Panc1 (cell line): ENCODE measurements around the gene HSBP1. TPM values are rescaled to one million over a fixed set of nuclear protein-coding genes. Genes with fewer than 3 reads are reported as not detected.

ENCODE experiments used
- ATAC-seq: fragments of 200-7000 bp; cut with Tn5 transposase; 2 replicates; pipeline ENCODE4 v1.9.1; 2020; ENCODE audit warnings: mild to moderate bottlenecking, moderate library complexity
- BruUV-seq: library from RNA; stranded (reverse); fragments of 400-500 nt; replicated peaks from 2 replicates; lab custom pipeline; 2021; lab: Mats Ljungman, UMichigan
- CTCF ChIA-PET: fragments of 300-600 bp; sonication (Branson Sonifier 250); formaldehyde crosslinking; loops from one replicate; lab custom pipeline; 2022; ENCODE audit warnings: antibody characterized with exemption; lab: Charles Lee
- POLR2A ChIA-PET: fragments of 300-600 bp; sonication (Branson Sonifier 250); formaldehyde crosslinking; loops from one replicate; lab custom pipeline; 2022; ENCODE audit warnings: antibody characterized with exemption; lab: Charles Lee
- DNase-seq: peaks from one replicate; pipeline ENCODE4 v3.0.0-alpha.2; 2010; ENCODE audit warnings: low read depth, low spot score
- H3K27ac ChIP-seq: 2 replicates; pipeline ENCODE4 v1.5.1; 2011; ENCODE audit warnings: mild to moderate bottlenecking, low read length, inconsistent platforms
- H3K27me3 ChIP-seq: fragments of 200-500 bp; sonication (Bioruptor generic); 2 replicates; pipeline ENCODE4 v1.6.0; 2014; ENCODE audit warnings: low read length, inconsistent platforms; ENCODE audit not compliant: control insufficient read depth, insufficient read depth
- H3K36me3 ChIP-seq: fragments of 200-500 bp; sonication (Bioruptor generic); 2 replicates; pipeline ENCODE4 v1.5.1; 2014; ENCODE audit warnings: inconsistent platforms, mild to moderate bottlenecking, low read length, moderate library complexity; ENCODE audit not compliant: control insufficient read depth, insufficient read depth
- H3K4me1 ChIP-seq: 2 replicates; pipeline ENCODE4 v1.5.1; 2011; ENCODE audit warnings: inconsistent platforms, mild to moderate bottlenecking, low read length, moderate library complexity; ENCODE audit not compliant: control insufficient read depth, insufficient read depth
- H3K4me3 ChIP-seq, 2 experiments: 2 replicates each; pipeline ENCODE4 v1.5.1; 2011 to 2012; ENCODE audit warnings: low read depth in 2 of 2, low read length in 2 of 2, mild to moderate bottlenecking in 2 of 2, inconsistent platforms in 1 of 2, moderate library complexity in 1 of 2
- H3K9me3 ChIP-seq: fragments of 200-500 bp; sonication (Bioruptor generic); 2 replicates; pipeline ENCODE4 v1.5.1; 2014; ENCODE audit warnings: low read depth, mild to moderate bottlenecking, inconsistent platforms, low read length, moderate library complexity; ENCODE audit not compliant: control insufficient read depth, insufficient read depth
- POLR2AphosphoS5 ChIP-seq: IDR thresholded peaks from 2 replicates; pipeline ENCODE4 v1.6.1; 2012; ENCODE audit warnings: mild to moderate bottlenecking, low read depth, low read length, moderate library complexity
- SIN3A ChIP-seq: IDR thresholded peaks from 2 replicates; pipeline ENCODE4 v1.6.1; 2012; ENCODE audit warnings: low read depth, mild to moderate bottlenecking, low read length, moderate library complexity, borderline replicate concordance; ENCODE audit not compliant: insufficient read depth
- TCF7L2 ChIP-seq: IDR thresholded peaks from 2 replicates; pipeline ENCODE4 v1.6.1; 2011; ENCODE audit warnings: mild to moderate bottlenecking, low read depth, low read length, inconsistent platforms
- in situ Hi-C: cut with HindIII; loops from 2 replicates; pipeline ENCODE4 v1.10.0; 2016; ENCODE audit warnings: low sequenced_read_pairs, low pct_unique_long_range_greater_than_20kb
- intact Hi-C: fragments of 100-400 bp; cut with micrococcal nuclease; formaldehyde crosslinking; loops from one replicate; pipeline ENCODE4 v1.10.0; 2022; ENCODE audit not compliant: unreplicated experiment
- total RNA-seq: library from RNA; stranded (reverse); gene quantifications from one replicate; pipeline ENCODE4 v1.2.1, GENCODE V29; 2021; ENCODE audit not compliant: unreplicated experiment
- TF ChIP-seq, protein P1 (sequence below), 2 experiments: IDR thresholded peaks; 2 replicates each; pipeline ENCODE4 v1.6.1; 2011 to 2012; ENCODE audit warnings: low read depth in 2 of 2, control low read depth in 1 of 2, low read length in 1 of 2, mild to moderate bottlenecking in 1 of 2, moderate library complexity in 1 of 2; ENCODE audit not compliant: insufficient read depth in 1 of 2
- TF ChIP-seq, protein P2 (sequence below): fragments of 450-650 bp; IDR thresholded peaks from 2 replicates; pipeline ENCODE4 v1.5.1; 2017; ENCODE audit warnings: mild to moderate bottlenecking

The HSBP1 gene
- total RNA-seq, 1 experiment from 2014 or later = 117 TPM

- in situ Hi-C loops (no loop called here), intact Hi-C loops (no loop called here)
- no peak for ATAC-seq
- ChIA-PET POLR2A (no interaction called here), CTCF (no interaction called here)
- no peaks in the 10 kb centered on the region for H3K36me3 ChIP-seq
- no peaks in the 10 kb centered on the region for H3K4me1 ChIP-seq
- no peaks in the 10 kb centered on the region for H3K27me3 ChIP-seq
- TF ChIP-seq TCF7L2 (no peak), SIN3A (no peak), POLR2AphosphoS5 (no peak)
- TF ChIP-seq, protein P1, sequence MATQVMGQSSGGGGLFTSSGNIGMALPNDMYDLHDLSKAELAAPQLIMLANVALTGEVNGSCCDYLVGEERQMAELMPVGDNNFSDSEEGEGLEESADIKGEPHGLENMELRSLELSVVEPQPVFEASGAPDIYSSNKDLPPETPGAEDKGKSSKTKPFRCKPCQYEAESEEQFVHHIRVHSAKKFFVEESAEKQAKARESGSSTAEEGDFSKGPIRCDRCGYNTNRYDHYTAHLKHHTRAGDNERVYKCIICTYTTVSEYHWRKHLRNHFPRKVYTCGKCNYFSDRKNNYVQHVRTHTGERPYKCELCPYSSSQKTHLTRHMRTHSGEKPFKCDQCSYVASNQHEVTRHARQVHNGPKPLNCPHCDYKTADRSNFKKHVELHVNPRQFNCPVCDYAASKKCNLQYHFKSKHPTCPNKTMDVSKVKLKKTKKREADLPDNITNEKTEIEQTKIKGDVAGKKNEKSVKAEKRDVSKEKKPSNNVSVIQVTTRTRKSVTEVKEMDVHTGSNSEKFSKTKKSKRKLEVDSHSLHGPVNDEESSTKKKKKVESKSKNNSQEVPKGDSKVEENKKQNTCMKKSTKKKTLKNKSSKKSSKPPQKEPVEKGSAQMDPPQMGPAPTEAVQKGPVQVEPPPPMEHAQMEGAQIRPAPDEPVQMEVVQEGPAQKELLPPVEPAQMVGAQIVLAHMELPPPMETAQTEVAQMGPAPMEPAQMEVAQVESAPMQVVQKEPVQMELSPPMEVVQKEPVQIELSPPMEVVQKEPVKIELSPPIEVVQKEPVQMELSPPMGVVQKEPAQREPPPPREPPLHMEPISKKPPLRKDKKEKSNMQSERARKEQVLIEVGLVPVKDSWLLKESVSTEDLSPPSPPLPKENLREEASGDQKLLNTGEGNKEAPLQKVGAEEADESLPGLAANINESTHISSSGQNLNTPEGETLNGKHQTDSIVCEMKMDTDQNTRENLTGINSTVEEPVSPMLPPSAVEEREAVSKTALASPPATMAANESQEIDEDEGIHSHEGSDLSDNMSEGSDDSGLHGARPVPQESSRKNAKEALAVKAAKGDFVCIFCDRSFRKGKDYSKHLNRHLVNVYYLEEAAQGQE (IDR thresholded peaks at IDR 0.05; ENCODE audit: insufficient read depth in 1 of 2, low read depth in 2 of 2, low read length in 1 of 2) = no peak
- TF ChIP-seq, protein P2, sequence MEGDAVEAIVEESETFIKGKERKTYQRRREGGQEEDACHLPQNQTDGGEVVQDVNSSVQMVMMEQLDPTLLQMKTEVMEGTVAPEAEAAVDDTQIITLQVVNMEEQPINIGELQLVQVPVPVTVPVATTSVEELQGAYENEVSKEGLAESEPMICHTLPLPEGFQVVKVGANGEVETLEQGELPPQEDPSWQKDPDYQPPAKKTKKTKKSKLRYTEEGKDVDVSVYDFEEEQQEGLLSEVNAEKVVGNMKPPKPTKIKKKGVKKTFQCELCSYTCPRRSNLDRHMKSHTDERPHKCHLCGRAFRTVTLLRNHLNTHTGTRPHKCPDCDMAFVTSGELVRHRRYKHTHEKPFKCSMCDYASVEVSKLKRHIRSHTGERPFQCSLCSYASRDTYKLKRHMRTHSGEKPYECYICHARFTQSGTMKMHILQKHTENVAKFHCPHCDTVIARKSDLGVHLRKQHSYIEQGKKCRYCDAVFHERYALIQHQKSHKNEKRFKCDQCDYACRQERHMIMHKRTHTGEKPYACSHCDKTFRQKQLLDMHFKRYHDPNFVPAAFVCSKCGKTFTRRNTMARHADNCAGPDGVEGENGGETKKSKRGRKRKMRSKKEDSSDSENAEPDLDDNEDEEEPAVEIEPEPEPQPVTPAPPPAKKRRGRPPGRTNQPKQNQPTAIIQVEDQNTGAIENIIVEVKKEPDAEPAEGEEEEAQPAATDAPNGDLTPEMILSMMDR = no peak
- no TSS peak for BruUV-seq
- H3K9me3 ChIP-seq = no peaks in the 10 kb centered on the region
- H3K4me3 ChIP-seq = no peak overlapping the region
- no peak for DNase-seq
- no peak overlapping the region for H3K27ac ChIP-seq
Observed at GRCh38 chr16:83849421-83849820, 41.6 kb downstream of the HSBP1 start.

DNA sequence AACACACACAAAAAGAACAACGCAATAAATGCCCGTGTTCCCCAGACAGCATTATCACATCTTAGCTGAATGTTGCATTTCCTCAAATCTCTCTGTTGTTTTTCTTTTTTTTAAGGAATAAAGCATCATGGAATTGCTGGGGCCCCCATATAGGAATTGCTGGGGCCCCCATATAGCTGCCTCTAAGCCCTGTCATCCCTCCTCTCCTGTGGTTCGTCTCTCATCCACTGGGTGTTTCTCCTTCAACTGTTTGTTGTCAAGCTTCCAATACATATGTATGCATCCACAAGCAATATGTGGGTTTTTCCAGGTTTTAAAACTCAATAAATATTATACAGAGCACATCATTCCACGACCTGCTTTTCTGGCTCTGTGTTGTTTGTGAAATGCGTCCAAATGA lies 43.2 kb downstream of the HSBP1 start:
- ATAC-seq (no peak), DNase-seq (no peak)
- H3K36me3 ChIP-seq = no peaks in the 10 kb centered on the region
- ChIA-PET POLR2A (no interaction called here), CTCF (no interaction called here)
- no peaks in the 10 kb centered on the region for H3K4me1 ChIP-seq
- intact Hi-C loops (no loop called here), in situ Hi-C loops (no loop called here)
- no peak overlapping the region for H3K27ac ChIP-seq
- TF ChIP-seq, protein P1 (IDR thresholded peaks at IDR 0.05; ENCODE audit: insufficient read depth in 1 of 2, low read depth in 2 of 2, low read length in 1 of 2) = no peak
- TF ChIP-seq POLR2AphosphoS5 = no peak
- TF ChIP-seq SIN3A = no peak
- no peak for TF ChIP-seq TCF7L2
- TF ChIP-seq, protein P2 = no peak
- H3K27me3 ChIP-seq = no peaks in the 10 kb centered on the region
- no peak overlapping the region for H3K4me3 ChIP-seq
- no TSS peak for BruUV-seq
- no peaks in the 10 kb centered on the region for H3K9me3 ChIP-seq
